ENCODE measurements around the gene ARPC2. TPM values are rescaled to one million over a fixed set of nuclear protein-coding genes. Genes with fewer than 3 reads are reported as not detected.
"Not testable (repeated sequence)": the region's sequence is repeated elsewhere in the genome, so short reads cannot be mapped to it uniquely, and the experiment has no call there.

Gene ARPC2
- total RNA-seq, 5 donors from 2014 or later (not counting 1 experiment from before 2014, with no cell fraction given) = 347 to 487 (median 390) TPM

- peak overlapping the region; percentile 92 to 95 (median 94) for H3K4me3 Mint-ChIP-seq
- CTCF ChIA-PET = interaction anchor here (0.6 to 6.4 kb wide), 17 partner anchors 14 to 576 kb away, joined by 3 to 54 read pairs (median 6); partner anchors contain the start of genes CATIP (in 2 of the 2) and TMBIM1 (in 1 of the 2)
- Histone ChIP-seq H3K9me3 (no peaks in the 10 kb centered on the region), H3K36me3 (ENCODE audit: control insufficient read depth in 2 of 2, extremely low read depth in 1 of 2, insufficient read depth in 1 of 2, low read length in 1 of 2) (peaks cover 9 to 48% of the 10 kb centered on the region in 2 donors), H3K4me1 (ENCODE audit: control insufficient read depth in 1 of 2, extremely low read depth in 1 of 2, insufficient read depth in 2 of 2, low read length in 2 of 2) (peaks cover 18 to 45% of the 10 kb centered on the region in 2 experiments), H3K27ac (ENCODE audit: low read length) (peak overlapping the region; percentile 13), H3K27me3 (replicated peaks in 1 of 2; ENCODE audit: control insufficient read depth in 2 of 2, extremely low read depth in 1 of 2, insufficient read depth in 2 of 2, low read length in 1 of 2) (no peaks in the 10 kb centered on the region), H3K4me3 (ENCODE audit: control insufficient read depth in 1 of 2, extremely low read depth in 1 of 2, low read length in 1 of 2) (peak overlapping the region in 1 of 2 donors; percentile 96)
- H3K27ac Mint-ChIP-seq = peak overlapping the region; percentile 87 to 92
- peaks cover 42 to 57% (median 51%) of the 10 kb centered on the region in 3 donors for H3K4me1 Mint-ChIP-seq
- ATAC-seq (replicated peaks in 1 of 4) (no peak), DNase-seq (no peak)
- peaks cover 35% of the 10 kb centered on the region for H3K36me3 Mint-ChIP-seq
- H3K9me3 Mint-ChIP-seq = no peaks in the 10 kb centered on the region
- 72% methylated on average over 4 of the region's 4 CpGs for WGBS (ENCODE audit: insufficient coverage)
- H3K27me3 Mint-ChIP-seq = no peaks in the 10 kb centered on the region
- POLR2A ChIA-PET = no interaction called here
Measured at GRCh38 chr2:218271487-218271797, 54.5 kb downstream of the ARPC2 start.

GRCh38 chr2:218271865-218272530 is 55.0 kb downstream of the ARPC2 start:
- H3K9me3 ChIP-seq = no peaks in the 10 kb centered on the region
- no peaks in the 10 kb centered on the region for H3K27me3 Mint-ChIP-seq
- no peak overlapping the region for H3K4me3 ChIP-seq (ENCODE audit: control insufficient read depth in 1 of 2, extremely low read depth in 1 of 2, low read length in 1 of 2)
- peak overlapping the region; percentile 43 for H3K27ac ChIP-seq (ENCODE audit: low read length)
- H3K4me3 Mint-ChIP-seq = peak overlapping the region; percentile 92 to 95 (median 94)
- DNase-seq = no peak
- WGBS (ENCODE audit: insufficient coverage) = 76% methylated on average over 4 of the region's 5 CpGs
- peaks cover 18 to 45% of the 10 kb centered on the region in 2 experiments for H3K4me1 ChIP-seq (ENCODE audit: control insufficient read depth in 1 of 2, extremely low read depth in 1 of 2, insufficient read depth in 2 of 2, low read length in 2 of 2)
- H3K27ac Mint-ChIP-seq = peak overlapping the region; percentile 87 to 92
- no peak for ATAC-seq (replicated peaks in 1 of 4)
- peaks cover 39 to 58% (median 50%) of the 10 kb centered on the region in 3 donors for H3K4me1 Mint-ChIP-seq
- peaks cover 36% of the 10 kb centered on the region for H3K36me3 Mint-ChIP-seq
- peaks cover 9 to 48% of the 10 kb centered on the region in 2 donors for H3K36me3 ChIP-seq (ENCODE audit: control insufficient read depth in 2 of 2, extremely low read depth in 1 of 2, insufficient read depth in 1 of 2, low read length in 1 of 2)
- no peaks in the 10 kb centered on the region for H3K27me3 ChIP-seq (replicated peaks in 1 of 2; ENCODE audit: control insufficient read depth in 2 of 2, extremely low read depth in 1 of 2, insufficient read depth in 2 of 2, low read length in 1 of 2)
- POLR2A ChIA-PET = no interaction called here
- CTCF ChIA-PET = interaction anchor here (0.6 to 6.4 kb wide), 20 partner anchors 13 to 576 kb away, joined by 3 to 54 read pairs (median 5); partner anchors contain the start of genes CATIP (in 2 of the 2) and TMBIM1 (in 1 of the 2)
- H3K9me3 Mint-ChIP-seq = no peaks in the 10 kb centered on the region

DNA sequence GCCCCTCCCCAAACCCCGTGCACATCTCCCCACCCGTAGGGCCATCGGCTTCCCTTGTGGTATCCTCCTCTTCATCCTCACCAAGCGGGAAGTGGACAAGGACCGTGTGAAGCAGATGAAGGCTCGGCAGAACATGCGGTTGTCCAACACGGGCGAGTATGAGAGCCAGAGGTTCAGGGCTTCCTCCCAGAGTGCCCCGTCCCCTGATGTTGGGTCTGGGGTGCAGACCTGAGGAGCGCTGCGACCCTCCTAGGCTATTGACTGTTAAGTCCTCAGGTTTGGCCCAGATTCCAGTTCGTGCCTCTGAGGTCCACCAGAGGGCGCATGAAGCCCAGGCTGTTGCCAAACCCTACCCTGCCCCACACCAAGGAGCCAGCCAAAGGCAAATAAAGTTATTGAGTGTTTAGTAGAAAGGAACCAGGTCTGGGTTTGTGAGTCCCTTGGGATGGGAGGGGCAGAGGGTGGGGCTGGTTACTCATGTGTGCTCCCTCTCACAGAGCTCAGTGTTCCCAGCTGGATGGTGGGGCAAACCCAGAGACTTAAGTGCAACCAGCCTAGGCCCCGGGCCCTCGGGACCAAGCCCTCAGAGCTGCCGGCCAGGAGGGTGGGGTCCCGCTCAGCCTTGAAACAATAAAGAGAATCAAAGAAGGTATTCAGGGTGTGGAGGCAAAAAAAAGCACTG is 55.7 kb downstream of the ARPC2 start:
- H3K4me1 ChIP-seq (ENCODE audit: control insufficient read depth in 1 of 2, extremely low read depth in 1 of 2, insufficient read depth in 2 of 2, low read length in 2 of 2) = peaks cover 18 to 42% of the 10 kb centered on the region in 2 experiments
- POLR2A ChIA-PET = interaction anchor here (0.5 to 3.3 kb wide), 4 partner anchors 14 to 52 kb away, joined by 3 to 10 read pairs (median 4); no protein-coding TSS in a partner anchor
- peaks cover 9 to 49% of the 10 kb centered on the region in 2 donors for H3K36me3 ChIP-seq (ENCODE audit: control insufficient read depth in 2 of 2, extremely low read depth in 1 of 2, insufficient read depth in 1 of 2, low read length in 1 of 2)
- WGBS (ENCODE audit: insufficient coverage) = 59% methylated on average over 13 of the region's 18 CpGs
- peaks cover 35% of the 10 kb centered on the region for H3K36me3 Mint-ChIP-seq
- H3K27ac Mint-ChIP-seq = peak overlapping the region; percentile 57 to 92
- ATAC-seq (replicated peaks in 1 of 4) (peak; percentile 9 to 22 (median 16)), DNase-seq (peak; percentile 63 to 89 (median 75))
- peak overlapping the region; percentile 43 for H3K27ac ChIP-seq (ENCODE audit: low read length)
- no peaks in the 10 kb centered on the region for H3K9me3 ChIP-seq
- H3K27me3 Mint-ChIP-seq = no peaks in the 10 kb centered on the region
- H3K4me1 Mint-ChIP-seq = peaks cover 37 to 56% (median 47%) of the 10 kb centered on the region in 3 donors
- no peaks in the 10 kb centered on the region for H3K9me3 Mint-ChIP-seq
- H3K4me3 ChIP-seq (ENCODE audit: control insufficient read depth in 1 of 2, extremely low read depth in 1 of 2, low read length in 1 of 2) = no peak overlapping the region
- CTCF ChIA-PET = interaction anchor here (0.6 to 6.4 kb wide), 25 partner anchors 9 to 575 kb away, joined by 3 to 54 read pairs (median 6); partner anchors contain the start of genes CATIP (in 2 of the 2) and TMBIM1 (in 1 of the 2)
- H3K4me3 Mint-ChIP-seq = peak overlapping the region; percentile 31 to 95 (median 92)
- H3K27me3 ChIP-seq (replicated peaks in 1 of 2; ENCODE audit: control insufficient read depth in 2 of 2, extremely low read depth in 1 of 2, insufficient read depth in 2 of 2, low read length in 1 of 2) = no peaks in the 10 kb centered on the region

DNA sequence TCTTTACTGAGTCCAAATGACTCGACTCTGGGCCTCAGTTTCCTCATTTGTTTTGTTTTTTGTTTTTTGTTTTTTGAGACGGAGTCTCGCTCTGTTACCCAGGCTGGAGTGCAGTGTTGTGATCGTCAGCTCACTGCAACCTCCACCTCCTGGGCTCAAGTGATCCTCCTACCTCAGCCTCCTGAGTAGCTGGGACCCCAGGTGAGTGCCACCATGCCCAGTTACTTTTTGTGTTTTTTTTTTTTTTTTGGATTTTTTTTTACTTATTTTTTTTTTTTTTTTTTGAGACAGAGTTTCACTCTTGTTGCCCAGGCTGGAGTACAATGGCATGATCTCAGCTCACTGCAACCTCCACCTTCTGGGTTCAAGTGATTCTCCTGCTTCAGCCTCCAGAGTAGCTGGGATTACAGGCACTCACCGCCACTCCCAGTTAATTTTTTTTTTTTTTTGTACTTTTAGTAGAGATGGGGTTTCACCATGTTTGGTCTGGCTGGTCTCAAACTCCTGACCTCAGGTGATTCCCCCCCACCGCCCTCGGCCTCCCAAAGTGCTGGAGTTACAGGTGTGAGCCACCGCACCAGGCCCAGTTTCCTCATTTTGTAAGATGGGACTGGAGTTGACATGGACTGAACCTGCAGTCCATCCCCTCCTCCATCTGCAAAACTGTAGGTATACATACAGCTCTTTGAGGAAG is 56.4 kb downstream of the ARPC2 start:
- not testable (repeated sequence) for H3K9me3 Mint-ChIP-seq; H3K9me3 ChIP-seq; H3K27me3 ChIP-seq (replicated peaks in 1 of 2; ENCODE audit: control insufficient read depth in 2 of 2, extremely low read depth in 1 of 2, insufficient read depth in 2 of 2, low read length in 1 of 2); ATAC-seq (replicated peaks in 1 of 4); DNase-seq; H3K27me3 Mint-ChIP-seq; H3K4me3 Mint-ChIP-seq; H3K4me3 ChIP-seq (ENCODE audit: control insufficient read depth in 1 of 2, extremely low read depth in 1 of 2, low read length in 1 of 2)
- H3K4me1 Mint-ChIP-seq = peaks cover 37 to 57% (median 46%) of the 10 kb centered on the region in 3 donors
- H3K27ac Mint-ChIP-seq = peak overlapping the region; percentile 64 to 82
- ChIA-PET POLR2A (interaction anchor here (0.5 to 3.3 kb wide), 6 partner anchors 12 to 90 kb away, joined by 3 to 10 read pairs (median 4); no protein-coding TSS in a partner anchor), CTCF (interaction anchor here (0.6 to 6.4 kb wide), 22 partner anchors 12 to 414 kb away, joined by 3 to 54 read pairs (median 6); partner anchors contain the start of genes CATIP (in 2 of the 2) and TMBIM1 (in 1 of the 2))
- 94% methylated on average over 2 of the region's 8 CpGs for WGBS (ENCODE audit: insufficient coverage)
- Histone ChIP-seq H3K36me3 (ENCODE audit: control insufficient read depth in 2 of 2, extremely low read depth in 1 of 2, insufficient read depth in 1 of 2, low read length in 1 of 2) (peaks cover 9 to 55% of the 10 kb centered on the region in 2 donors), H3K27ac (ENCODE audit: low read length) (peak overlapping the region; percentile 43), H3K4me1 (ENCODE audit: control insufficient read depth in 1 of 2, extremely low read depth in 1 of 2, insufficient read depth in 2 of 2, low read length in 2 of 2) (peaks cover 18 to 40% of the 10 kb centered on the region in 2 experiments)
- peaks cover 35% of the 10 kb centered on the region for H3K36me3 Mint-ChIP-seq

- ATAC-seq (replicated peaks in 1 of 4) (no peak), DNase-seq (no peak)
- H3K27me3 Mint-ChIP-seq = no peaks in the 10 kb centered on the region
- H3K4me1 Mint-ChIP-seq = peaks cover 36 to 56% (median 44%) of the 10 kb centered on the region in 3 donors
- Histone ChIP-seq H3K9me3 (no peaks in the 10 kb centered on the region), H3K27ac (ENCODE audit: low read length) (no peak overlapping the region), H3K4me1 (ENCODE audit: control insufficient read depth in 1 of 2, extremely low read depth in 1 of 2, insufficient read depth in 2 of 2, low read length in 2 of 2) (peaks cover 18 to 36% of the 10 kb centered on the region in 2 experiments), H3K4me3 (ENCODE audit: control insufficient read depth in 1 of 2, extremely low read depth in 1 of 2, low read length in 1 of 2) (no peak overlapping the region), H3K36me3 (ENCODE audit: control insufficient read depth in 2 of 2, extremely low read depth in 1 of 2, insufficient read depth in 1 of 2, low read length in 1 of 2) (peaks cover 10 to 60% of the 10 kb centered on the region in 2 donors), H3K27me3 (replicated peaks in 1 of 2; ENCODE audit: control insufficient read depth in 2 of 2, extremely low read depth in 1 of 2, insufficient read depth in 2 of 2, low read length in 1 of 2) (no peaks in the 10 kb centered on the region)
- peaks cover 35% of the 10 kb centered on the region for H3K36me3 Mint-ChIP-seq
- POLR2A ChIA-PET = interaction anchor here (0.5 to 3.3 kb wide), 3 partner anchors 12 to 89 kb away, joined by 3 to 10 read pairs (median 7); no protein-coding TSS in a partner anchor
- WGBS (ENCODE audit: insufficient coverage) = no CpG with 5 or more reads among the region's 2 CpGs
- H3K4me3 Mint-ChIP-seq = no peak overlapping the region
- H3K27ac Mint-ChIP-seq = peak overlapping the region; percentile 64 to 82
- no peaks in the 10 kb centered on the region for H3K9me3 Mint-ChIP-seq
- CTCF ChIA-PET = interaction anchor here (0.6 to 6.4 kb wide), 16 partner anchors 11 to 414 kb away, joined by 5 to 54 read pairs (median 8); partner anchors contain the start of genes CATIP (in 2 of the 2) and TMBIM1 (in 1 of the 2)
Measured at GRCh38 chr2:218273908-218274249, 56.9 kb downstream of the ARPC2 start.

Measured in T-cell (primary cell).